Epidermal melanocyte (primary cell): ENCODE measurements around the gene CYB5R3.
"Not testable (repeated sequence)": the region's sequence is repeated elsewhere in the genome, so short reads cannot be mapped to it uniquely, and the experiment has no call there.

Experiments used
- DNase-seq: peaks from one replicate; pipeline ENCODE4 v3.0.0; 2011; ENCODE audit warnings: low spot score; ENCODE audit not compliant: insufficient read length

The CYB5R3 gene

DNA sequence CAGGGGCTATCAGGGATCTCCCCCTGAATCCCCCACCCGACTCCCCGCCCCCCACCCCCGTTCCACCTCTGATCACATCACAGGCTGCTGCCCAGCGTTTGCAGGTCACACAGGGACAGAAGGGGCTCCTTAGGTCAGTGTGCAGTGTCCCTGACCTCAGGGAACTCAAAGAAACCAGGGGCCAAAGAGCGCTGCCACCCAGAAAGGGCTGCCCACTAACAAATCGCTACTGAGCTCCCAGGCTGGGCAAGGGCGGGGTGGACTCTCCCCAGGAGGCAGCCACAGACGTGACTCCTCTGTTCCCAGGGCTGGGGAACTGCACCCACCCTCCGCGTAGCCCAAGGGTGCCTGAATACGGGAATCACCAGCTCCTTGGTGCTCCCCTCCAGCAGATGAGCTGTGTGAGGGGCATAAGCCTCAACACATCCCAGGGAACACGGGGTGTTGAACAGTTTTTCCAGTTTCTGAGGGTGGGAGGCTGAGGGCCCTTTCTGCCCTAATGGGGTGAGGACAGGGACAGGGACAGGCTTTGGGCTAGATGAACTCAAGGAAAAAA, 24.6 kb downstream of the CYB5R3 start:
- DNase-seq = no peak

DNA sequence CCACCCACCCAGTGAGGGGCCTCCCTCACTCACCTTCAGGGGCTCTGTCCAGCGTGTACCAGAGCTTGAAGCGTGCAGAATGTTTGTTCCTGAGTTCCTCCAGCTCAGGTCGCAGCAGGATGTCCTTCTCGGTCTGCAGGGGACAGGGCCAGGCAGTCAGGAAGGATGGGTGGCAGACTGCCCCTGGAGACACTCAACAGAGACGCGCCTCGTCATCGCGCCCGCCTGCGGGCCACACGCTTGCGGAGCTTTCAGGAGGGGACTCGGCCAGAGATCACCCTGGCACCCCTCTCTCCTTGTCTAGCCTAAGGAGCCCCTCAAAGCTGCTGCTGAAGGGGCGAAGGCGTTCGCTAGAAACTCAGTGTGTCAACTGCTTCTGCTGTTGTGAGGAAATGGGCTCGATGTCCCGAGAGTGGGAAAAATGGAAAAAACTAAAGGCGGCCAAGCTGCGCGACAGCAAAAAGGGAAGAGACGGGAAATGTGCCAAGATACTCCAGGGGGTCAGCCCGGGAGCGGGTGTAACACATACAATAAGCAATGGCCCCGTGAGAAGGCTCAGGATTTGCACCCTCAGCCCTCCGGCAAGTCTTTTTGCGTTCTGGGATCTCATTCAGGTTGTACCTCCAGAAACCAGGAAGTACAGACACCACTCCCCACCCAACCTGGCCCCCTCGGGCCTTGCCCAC, 25.3 kb downstream of the CYB5R3 start:
- DNase-seq = no peak

DNA sequence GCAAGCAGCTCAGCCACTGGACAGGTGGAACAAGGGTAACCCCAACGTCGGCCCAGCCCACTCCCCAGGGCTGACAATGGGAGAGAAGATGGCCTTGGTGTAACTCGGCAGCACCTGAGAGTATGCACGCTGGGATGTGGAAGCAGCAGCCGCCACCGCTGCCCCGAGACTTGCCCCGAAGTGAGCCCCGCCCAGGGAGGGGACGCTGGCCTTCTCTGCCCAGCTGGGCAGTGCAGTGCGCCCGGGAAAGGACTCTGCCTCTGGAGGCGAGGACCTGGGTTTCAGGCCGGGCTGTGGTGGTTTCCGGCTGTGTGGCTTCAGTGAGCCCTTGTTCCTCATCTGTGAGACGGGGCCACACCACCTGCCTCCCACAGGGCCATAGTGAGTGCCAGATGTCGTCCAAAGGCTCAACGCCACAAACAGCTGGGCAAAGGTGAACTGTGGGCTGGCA, 25.9 kb downstream of the CYB5R3 start:
- no peak for DNase-seq

DNA sequence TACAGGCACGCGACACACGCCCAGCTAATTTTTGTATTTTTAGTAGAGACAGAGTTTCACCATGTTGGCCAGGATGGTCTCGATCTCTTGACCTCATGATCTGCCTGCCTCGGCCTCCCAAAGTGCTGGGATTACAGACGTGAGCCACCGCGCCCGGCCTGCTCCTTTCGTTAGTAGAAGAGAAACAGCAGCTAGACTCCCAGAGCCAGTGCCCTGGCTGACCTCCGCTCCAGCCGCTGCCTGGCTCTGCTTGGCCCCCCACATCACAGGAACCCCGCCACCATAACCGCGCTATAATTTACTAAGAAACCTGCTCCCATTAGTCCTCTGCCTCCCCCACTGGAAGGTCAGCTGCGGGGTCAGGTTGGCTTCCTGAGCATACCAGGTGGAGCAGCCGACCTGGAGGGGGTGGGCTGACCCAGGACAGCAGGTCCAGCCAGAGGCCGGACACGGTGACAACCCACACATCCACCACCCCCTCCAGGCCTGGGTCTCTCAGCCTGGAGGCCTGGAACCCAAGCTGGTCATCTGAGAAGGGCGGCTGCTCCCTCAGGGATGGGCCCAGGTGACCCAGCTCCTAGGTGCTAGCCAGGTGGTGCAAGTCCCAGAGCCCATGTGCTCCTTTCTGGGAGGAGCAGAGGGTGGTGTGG, 27.0 kb downstream of the CYB5R3 start:
- DNase-seq = no peak

DNA sequence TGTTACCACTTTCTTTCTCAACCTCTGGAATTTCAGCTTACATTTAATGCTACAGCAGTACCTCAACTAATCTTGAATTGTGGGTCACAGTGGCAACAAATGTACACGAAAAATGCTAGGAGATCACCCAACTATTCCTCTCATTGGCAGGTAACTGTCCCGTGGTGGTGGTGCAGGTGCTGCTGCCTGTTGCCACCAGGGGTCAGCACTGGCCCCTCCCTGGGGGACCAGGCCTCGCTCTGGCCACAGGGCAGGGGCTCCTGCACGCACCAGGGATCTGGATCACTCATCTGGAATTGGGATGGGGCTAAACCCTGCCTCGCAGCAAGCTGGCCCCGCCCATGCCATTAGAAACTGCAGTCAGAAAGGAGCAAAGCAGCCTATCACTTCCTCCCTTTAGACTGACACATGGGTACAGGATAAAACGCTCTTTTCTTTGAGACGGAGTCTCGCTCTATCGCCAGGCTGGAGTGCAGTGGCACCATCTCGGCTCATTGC, 27.6 kb downstream of the CYB5R3 start:
- DNase-seq = peak; percentile 79

DNA sequence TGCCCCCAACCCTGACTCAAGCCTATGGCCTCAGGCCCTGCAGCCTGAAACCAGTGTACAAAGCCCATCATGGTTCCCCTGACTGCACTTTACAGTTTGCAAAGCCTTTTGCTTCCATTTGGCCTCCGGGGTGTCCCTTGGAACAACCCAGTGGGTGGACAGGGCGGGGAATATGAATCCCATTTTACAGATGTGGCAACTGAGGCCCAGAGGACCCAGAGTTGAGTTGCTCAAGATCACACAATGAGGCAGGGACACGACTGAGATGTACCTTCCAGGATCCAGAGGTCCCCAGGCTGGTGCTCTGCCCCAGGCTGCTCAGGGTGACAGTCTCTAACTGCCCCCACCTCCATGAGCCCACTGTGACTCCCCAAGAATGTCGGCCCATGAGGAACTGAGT, 29.1 kb downstream of the CYB5R3 start:
- no peak for DNase-seq

DNA sequence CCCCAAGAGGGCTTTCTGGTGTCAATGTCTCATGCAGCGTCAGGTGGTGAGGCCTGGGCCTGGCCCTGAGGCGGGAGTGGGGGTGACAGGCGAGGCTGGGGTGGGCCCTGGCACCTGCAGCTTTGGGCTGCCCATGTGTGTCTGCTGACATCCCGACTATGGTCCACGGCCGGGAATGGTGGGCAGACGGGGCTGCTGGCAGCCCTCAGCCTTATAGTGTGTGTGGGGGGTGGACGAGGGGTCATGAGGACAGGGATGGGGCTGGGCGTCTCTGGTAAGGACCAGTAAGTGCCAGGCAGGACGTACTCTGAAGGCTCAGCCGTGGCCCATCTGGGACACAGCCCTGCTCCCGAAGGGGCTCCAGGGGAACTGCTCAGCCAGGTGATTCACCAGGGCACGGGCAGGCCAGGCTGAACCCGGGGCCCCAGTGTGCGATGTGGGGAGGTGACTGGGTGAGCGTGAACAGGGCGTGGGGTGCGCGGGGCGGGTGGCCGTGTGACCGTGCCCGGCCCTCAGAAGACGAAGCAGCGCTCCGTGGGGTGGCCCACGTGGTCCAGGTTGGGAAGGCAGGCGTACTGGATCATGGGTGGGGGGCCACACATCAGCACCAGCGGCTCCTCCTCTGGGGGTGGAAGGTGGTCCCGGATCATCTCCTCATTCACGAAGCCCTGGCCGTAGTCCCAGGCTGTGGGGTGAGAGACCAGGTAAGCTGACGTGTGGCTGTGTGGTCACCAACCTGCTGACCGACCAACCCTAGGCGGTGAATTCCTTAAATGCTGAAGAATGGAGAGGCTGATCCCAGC, 29.7 kb downstream of the CYB5R3 start:
- no peak for DNase-seq

DNA sequence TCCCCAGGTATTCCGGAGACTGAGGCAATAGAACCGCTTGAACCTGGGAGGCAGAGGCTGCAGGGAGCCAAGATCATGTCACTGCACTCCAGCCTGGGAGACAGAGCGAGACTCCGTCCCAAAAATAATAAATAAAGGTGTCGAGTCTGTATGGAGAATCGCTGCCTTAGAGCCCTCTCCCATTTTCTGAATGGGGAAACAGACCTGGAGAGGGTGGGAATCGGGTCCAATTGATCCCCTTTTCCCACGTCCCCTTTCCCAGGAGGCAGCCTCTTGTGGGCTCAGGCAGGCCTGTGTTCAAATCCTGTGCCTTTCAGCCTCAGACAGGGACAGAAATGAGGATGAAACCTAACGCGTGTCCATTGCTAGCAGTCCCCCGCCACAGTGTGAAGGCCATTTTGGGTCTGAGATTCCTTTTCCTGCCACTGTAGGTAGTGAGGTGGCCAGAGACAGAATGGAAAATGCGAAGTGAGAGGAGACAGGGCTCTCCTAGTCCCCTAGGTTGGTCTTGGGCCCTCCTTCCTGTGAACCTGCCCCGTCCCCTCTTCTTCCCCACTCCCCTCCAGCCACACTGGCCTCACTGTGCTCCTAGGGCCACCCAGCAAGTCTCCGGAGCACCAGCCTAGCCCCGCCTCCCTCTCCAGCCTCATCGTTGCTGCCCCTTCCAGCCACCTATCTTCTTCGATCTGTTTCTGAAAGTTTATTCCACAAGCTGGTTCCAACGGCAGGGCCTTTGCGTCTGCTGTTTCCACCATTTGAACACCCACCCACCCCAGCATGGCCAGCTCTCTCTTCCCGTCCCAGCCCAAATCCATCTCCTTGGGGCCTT, 31.8 kb downstream of the CYB5R3 start:
- DNase-seq = no peak

DNA sequence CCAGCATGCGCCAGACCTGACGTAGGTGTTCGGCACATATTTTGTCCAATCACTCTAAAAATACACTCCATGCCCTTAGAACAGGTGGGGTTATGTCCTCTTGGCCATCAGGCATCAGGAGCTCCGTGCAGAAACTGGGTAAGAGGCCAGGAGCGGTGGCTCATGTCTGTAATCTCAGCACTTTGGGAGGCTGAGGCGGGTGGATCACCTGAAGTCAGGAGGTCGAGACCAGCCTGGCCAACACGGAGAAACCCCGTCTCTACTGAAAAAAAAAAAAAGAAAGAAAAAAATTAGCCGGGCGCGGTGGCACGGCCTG, 33.4 kb downstream of the CYB5R3 start:
- not testable (repeated sequence) for DNase-seq

DNA sequence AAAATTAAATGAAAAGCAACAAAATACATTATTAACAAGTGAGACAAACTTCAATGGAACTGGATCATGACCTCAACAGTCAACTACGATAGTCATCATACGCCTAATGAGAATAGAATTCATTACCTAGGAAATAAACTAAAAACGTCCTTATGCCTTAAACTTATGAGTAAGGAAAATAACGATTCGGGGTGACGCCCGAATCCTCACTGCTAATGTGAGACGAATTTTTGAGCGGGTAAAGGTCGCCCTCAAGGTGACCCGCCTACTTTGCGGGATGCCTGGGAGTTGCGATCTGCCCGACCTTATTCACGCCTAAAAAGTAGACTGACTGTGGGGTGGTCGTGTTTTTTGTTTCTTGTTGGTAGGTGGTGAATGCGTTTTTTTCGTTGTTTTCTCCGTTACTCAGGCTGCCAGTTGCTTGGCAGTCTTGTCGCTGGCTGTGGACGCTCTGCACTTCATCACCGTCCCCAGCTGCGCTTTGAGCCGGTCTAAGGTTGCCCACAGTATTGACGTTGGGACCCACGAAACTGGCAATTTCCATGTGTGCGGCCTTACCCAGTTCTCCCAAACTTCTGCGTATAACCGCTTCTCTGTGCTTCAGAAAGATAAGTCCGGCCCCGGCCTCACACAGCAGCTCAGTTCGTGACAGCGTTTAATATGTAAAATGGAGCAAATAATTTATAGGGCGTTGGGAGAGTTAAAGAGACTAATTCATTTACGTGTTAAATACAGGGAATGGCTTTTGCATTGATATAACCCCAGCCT, 33.9 kb downstream of the CYB5R3 start:
- peak; percentile 73 for DNase-seq

DNA sequence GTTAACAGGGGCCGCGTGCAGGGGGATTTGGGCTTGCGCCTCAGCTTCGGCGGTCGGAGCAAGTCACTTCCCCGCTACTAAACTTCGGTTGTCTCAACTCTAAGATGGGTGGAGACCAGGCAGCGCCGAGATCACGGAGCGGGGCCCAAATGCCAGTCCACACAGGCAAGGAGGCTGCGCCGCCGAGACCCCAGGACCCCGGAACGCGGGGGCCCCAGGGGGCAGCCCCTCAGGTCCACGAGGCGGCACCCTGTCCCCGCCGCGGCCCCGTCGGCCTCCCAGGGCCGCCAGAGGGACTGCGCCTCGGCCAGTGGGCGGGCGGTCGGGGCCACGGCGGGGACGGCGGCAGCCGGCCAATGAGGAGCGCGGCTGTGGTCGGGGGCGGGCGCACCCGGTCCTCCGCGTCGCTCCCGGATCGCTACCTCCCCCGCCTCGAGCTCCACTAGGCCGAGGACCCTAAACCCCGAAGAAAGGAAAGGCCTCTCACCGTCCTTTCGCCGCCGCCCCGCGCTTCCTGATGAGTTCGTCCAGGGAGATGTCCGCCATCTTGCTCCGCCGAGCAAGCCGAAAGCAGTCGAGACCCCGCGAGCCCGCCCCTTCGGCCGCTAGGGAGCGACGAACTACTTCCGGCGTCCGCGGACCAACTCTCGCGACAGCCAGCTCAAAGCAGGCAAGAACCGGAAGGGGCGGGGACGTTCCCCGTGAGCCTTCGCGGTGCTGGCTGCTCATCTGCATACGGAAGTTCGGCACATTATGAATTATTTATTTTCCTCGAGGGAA, 34.7 kb downstream of the CYB5R3 start, which contains the start of gene POLDIP3:
POLDIP3 (minus strand) TSS at position 572 of the 780 bp plus-strand sequence; CDS start at position 546, 26 bp downstream.
- peak; percentile 92 for DNase-seq

DNA sequence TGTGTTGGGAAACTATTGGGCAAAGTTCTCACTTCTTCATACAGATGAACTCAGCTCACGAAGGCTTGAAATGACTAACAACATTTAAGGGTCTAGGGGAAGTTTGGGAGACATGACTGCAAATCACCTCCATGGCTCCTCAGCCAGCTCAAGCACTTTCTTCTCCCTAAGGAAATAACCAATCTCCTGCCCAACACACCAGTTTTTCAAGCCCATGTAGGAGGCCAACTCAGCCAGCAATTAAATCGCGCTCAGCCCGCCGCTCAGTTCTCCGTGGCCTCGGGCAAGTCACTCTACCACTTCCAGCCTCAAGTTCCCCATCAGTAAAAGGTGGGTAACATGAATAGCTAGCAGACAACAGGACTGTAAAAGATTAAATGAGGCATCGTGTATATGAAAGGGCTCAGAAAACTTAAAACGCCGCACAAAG, 35.3 kb downstream of the CYB5R3 start:
- DNase-seq = no peak

DNA sequence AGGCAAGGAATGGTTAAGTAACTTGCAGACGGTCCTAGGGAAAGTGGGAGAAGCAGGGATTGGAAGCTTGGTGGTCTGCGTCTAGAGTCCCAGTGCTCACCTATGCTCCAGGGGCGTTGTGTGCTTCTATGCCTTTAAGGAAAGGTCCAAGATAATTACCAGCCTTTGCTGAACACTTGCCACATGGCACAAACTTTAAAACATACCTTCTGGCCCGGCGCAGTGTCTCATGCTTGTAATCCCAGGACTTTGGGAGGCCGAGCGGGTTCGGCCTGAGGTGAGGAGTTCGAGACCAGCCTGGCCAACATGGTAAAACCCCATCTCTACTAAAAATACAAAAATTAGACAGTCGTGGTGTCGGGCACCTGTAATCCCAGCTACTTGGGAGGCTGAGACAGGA, 36.9 kb downstream of the CYB5R3 start:
- DNase-seq = no peak

DNA sequence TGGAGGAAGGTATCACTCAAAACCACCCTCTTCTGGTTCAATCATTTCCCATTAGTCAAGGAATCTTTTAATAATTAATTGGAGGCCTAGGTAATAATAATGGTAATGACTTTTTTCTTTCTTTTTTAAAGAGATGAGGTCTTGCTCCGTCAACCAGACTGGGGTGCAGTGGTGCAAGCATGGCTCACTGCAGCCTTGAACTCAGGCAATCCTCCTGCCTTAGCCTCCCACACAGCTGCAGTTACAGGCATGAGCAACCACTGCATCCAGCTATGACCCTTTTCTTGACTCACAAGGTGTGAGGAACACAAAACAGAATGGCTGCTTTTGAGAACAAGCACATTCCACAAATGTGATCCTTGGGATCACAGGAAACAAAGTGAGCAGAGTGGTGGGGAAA, 38.1 kb downstream of the CYB5R3 start:
- DNase-seq = no peak

DNA sequence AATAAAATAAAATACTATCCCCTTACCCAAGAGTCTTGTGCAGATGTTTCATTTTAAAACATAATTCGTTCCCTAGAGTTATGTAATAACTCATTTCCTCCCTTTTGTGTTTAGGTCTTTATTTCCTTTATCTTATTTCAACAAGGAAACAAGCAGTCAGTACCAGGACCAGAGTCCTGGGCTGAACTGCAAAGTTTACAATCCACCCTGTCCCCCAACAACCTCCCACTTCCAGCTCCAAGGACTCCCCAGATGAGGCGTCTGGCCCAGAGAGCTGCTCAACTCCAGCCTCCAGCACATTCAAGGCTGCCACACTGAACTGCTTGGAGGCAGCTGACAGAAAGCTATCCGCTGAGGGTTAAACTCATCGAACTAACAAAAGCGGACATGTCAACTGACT, 39.0 kb downstream of the CYB5R3 start:
- no peak for DNase-seq

DNA sequence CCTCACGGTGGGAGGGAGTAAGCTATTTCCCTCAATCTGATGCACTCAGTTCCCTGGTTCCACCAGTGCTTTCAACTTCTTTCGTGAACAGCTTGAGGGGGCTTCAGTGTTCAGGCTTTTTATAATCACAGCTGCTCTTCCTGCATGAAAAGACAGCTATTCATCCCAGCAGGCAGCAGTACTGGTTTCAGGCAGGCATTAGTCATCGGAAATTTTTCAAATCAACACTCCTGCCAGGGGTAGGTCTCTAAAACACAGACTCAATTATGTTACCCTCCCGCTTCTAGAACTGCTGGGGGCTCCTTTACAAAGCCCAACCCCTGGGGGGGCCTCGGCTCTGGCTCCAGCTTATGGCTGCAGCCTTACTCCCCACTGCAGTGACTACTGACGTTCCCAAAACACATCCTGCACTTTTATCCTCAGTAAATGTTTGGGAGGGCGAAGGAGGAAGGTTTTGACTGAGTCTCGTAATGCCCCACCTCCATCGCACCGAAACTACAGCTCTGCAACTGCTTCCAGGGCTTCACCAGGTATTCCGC, 40.3 kb downstream of the CYB5R3 start:
- DNase-seq = no peak

DNA sequence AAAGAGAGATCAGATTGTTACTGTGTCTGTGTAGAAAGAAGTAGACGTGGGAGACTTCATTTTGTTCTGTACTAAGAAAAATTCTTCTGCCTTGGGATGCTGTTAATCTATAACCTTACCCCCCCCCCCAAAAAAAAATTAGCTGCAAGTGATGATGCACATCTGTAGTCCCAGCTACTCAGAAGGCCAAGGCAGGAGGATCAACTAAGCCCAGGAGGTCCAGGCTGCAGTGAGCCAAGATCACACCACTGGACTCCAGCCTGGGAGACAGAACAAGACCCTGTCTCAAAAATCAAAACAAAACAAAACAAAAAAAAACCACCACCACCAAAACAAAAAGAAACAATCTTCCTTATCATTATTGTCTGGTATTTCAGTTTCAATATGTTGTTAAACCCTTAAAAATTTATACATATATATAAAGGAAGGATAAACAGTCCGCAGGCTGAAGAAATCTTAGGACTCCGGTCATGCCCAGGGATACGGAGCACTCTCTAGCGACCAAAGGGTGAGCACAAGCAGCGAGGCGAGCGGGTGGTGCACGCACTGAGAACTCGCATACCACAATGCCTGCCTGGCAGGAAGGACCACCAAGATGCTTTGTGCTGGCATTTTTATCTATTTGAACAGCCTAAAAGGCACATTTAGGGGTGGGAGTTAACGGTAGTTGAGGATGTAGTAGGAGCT, 40.9 kb downstream of the CYB5R3 start:
- no peak for DNase-seq

DNA sequence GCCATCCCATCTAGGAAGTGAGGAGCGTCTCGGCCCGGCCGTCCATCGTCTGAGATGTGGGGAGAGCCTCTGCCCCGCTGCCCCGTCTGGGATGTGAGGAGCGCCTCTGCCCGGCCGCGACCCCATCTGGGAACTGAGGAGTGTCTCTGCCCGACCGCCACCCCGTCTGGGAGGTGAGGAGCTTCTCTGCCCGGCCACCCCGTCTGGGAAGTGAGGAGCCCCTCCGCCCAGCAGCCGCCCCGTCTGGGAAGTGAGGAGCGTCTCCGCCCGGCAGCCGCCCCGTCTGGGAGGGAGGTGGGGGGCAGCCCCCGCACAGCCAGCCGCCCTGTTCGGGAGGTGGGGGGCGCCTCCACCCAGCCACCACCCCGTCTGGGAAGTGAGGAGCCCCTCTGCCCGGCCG, 41.6 kb downstream of the CYB5R3 start:
- DNase-seq = not testable (repeated sequence)

DNA sequence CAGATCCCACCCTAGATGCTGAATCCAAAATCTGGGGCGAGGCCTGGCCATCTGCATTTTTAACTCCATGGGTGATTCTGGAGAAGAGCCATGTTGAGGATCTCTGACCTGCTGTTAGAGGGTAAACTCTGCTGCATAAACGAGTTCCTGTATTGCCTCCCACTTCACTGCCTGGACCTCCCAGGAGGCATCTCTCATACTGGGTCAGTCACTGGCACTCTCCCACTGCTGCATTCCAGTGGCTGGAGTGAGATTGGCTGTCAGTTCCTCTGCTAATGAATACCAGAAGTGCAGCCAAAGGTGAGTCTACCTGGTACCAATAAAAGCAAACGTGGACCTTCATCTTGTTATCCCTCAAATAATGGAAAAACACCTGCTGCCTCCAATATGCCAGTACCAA, 44.8 kb downstream of the CYB5R3 start:
- DNase-seq = no peak
